NCI-H1417 treated with DMSO at 0.1 percent for 48 hours (cell line): Measurements from ENCODE around the gene ZFAND3.

Source experiments
- DNase-seq: peaks from one replicate; lab custom pipeline; 2025; lab: John Stamatoyannopoulos, UW

Gene ZFAND3

GRCh38 chr6:38187325-38187724, 367.8 kb downstream of the ZFAND3 start:
- DNase-seq = no peak

- no peak for DNase-seq
Observed at GRCh38 chr6:38187811-38188590, 368.5 kb downstream of the ZFAND3 start.

- no peak for DNase-seq
Observed at GRCh38 chr6:38188677-38189335, 369.3 kb downstream of the ZFAND3 start.

- no peak for DNase-seq
Observed at GRCh38 chr6:38191418-38191817, 371.9 kb downstream of the ZFAND3 start.

GRCh38 chr6:38192011-38192410, 372.5 kb downstream of the ZFAND3 start:
- no peak for DNase-seq

- no peak for DNase-seq
Observed at GRCh38 chr6:38192487-38192886, 373.0 kb downstream of the ZFAND3 start.

GRCh38 chr6:38193051-38193450, 373.5 kb downstream of the ZFAND3 start:
- DNase-seq = no peak

- peak; percentile 88 for DNase-seq
Observed at GRCh38 chr6:38193481-38194281, 374.2 kb downstream of the ZFAND3 start.

GRCh38 chr6:38194282-38194572, 374.7 kb downstream of the ZFAND3 start:
- DNase-seq = no peak

- DNase-seq = no peak
Observed at GRCh38 chr6:38194589-38194988, 375.1 kb downstream of the ZFAND3 start.

GRCh38 chr6:38195113-38195635, 375.6 kb downstream of the ZFAND3 start:
- DNase-seq = no peak

- no peak for DNase-seq
Observed at GRCh38 chr6:38198219-38198618, 378.7 kb downstream of the ZFAND3 start.
